ENCODE data around the gene GLUD1.
"Not testable (repeated sequence)": the region's sequence is repeated elsewhere in the genome, so short reads cannot be mapped to it uniquely, and the experiment has no call there.

Gene GLUD1

DNA sequence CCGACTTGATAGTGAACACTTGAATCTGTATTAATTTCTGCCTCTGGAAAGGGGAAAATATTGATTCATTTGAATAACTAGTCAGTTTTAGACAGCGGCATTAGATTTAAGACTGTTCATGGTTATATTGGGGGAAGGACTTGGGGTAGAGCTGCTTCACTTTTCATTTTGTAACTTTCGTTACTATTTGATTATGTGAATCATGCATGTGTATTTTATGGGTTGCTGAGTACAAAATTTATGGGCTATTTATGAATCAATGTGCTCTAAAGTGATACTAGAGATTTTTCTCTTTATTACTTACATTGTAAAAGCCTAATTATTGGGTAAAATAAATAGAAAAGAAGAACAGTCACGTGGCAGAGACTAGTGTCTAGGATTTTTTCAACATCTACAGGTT lies 4.9 kb downstream of the GLUD1 start:
- DNase-seq = no peak

DNA sequence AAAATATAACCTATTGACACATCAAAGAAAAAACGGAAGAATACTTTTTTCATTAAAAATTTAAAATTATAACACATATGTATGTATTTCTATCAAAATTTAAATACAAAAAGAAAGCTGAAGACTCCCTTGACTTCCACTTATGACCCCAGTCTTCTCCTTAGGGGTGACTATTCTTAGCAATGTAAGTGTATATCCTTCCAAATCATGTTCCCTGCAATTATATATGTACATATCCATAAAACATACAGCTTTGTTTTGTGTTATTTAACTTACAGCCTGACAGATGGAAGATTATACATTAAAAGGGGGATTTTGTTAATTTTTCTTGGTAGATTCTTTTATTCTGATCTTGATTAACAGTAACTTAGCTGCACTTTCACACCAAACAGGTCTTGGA lies 9.1 kb downstream of the GLUD1 start:
- no peak for DNase-seq

DNA sequence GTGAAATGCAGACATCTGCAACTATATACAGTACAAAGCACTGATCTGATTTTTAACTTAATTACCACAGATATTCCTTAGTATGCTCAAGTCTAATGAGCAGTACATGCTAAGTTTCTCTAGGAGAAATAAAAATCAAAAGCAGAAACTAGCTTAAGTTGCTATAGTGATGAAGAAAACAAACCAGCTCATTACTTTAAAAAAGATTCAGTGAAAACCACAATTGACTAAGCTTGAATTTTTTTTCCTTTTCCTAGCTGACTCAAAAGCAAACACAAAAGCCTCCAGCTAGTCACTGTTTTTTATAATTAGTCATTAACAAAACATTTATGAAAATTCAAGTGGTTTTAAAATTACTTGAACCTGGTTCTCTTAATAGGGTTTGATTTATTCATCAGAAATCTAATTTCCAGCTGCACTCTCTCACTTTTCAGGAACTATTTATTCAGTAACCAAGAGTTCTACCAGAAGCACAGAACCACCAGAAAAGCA lies 10.3 kb downstream of the GLUD1 start:
- not testable (repeated sequence) for DNase-seq

GRCh38 chr10:87083576-87084290 lies 10.9 kb downstream of the GLUD1 start:
- not testable (repeated sequence) for DNase-seq

DNA sequence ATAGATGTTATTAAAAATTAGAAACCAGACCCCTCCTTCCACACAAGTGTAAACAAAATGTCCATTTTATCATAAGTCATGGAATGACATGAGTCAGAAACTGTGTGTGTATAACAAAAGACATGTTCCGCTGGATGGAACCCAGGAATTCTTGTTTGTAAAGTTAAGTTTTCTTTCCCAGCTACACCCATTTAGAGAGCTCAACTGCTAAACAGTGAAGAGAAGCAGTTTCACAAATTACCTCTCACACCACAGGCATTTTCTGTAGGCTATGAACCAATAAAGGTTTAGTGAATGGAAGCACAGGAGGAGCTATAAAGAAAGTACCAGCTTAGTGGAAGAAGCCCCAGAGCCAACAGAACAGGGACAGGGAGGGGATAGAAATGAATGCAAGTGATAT lies 12.4 kb downstream of the GLUD1 start:
- DNase-seq = not testable (repeated sequence)

DNA sequence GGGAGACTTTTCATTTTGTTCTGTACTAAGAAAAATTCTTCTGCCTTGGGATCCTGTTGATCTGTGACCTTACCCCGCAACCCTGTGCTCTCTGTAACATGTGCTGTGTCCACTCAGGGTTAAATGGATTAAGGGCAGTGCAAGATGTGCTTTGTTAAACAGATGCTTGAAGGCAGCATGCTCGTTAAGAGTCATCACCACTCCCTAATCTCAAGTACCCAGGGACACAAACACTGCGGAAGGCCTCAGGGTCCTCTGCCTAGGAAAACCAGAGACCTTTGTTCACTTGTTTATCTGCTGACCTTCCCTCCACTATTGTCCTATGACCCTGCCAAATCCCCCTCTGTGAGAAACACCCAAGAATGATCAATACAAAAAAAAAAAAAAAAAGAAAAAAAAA lies 13.1 kb downstream of the GLUD1 start:
- DNase-seq = not testable (repeated sequence)

- not testable (repeated sequence) for DNase-seq
Measured at GRCh38 chr10:87080621-87081020, 14.0 kb downstream of the GLUD1 start.

- DNase-seq = no peak
Measured at GRCh38 chr10:87079106-87079836, 15.4 kb downstream of the GLUD1 start.

DNA sequence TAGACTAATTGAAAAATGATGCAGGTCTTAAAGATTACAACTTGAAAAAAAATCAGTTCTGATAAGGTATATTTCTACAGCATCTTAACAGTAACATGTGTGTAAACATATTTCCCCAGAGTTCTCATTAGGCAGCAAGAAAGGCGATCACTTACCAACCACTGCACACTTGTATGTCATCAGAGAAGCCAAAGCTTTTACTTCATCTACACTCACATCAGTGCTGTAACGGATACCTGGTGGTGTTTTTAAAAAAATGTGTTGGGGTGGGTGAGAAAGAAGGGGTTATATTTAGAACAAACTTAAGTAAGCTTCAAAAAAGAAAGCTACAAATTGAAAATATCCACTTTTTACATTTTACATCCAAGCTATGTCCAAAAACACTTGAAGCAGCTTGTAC lies 18.2 kb downstream of the GLUD1 start:
- DNase-seq = not testable (repeated sequence)

- no peak for DNase-seq
Measured at GRCh38 chr10:87072449-87072848, 22.2 kb downstream of the GLUD1 start.

- no peak for DNase-seq
Measured at GRCh38 chr10:87068281-87068680, 26.4 kb downstream of the GLUD1 start.

DNA sequence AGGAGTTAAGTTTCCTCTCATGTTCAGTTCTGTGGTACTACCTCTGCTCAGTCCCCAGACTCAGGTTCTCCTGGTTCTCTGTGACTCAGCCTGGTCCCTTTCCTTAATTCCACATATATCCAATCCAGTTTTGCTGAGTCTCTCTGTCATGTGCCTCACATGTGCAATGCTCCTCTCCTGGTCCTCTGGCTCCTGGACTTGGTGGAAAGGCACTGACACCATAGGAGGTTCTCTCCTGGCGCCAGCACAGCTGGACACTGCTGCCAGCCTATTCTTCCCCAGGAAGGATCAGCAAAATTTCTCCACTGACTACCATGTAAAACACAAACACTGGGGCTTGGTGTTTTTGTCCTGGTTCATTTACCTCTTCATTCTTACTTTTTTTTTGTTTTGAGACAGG lies 27.8 kb downstream of the GLUD1 start:
- DNase-seq = no peak

DNA sequence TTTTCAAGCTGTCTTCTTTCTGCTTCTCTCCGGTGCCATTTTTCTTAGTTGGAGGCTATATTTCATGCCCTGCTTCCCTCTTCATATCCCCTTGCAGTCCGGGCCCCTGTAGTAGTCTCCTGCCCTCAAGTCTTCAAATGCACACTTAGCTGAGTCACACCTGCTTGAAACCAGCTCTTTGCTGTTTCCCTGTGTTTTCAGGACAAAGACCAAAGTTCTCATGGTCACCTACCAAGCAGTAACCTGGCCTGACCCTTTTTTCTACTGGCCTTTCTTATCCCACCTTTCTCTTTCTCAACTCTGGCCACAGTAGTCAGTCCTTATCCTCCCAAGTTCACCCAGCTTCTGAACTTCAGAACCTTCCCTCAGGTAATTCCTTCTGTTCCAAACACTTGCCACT lies 28.5 kb downstream of the GLUD1 start:
- no peak for DNase-seq

GRCh38 chr10:87064651-87065050 lies 30.0 kb downstream of the GLUD1 start:
- no peak for DNase-seq

DNA sequence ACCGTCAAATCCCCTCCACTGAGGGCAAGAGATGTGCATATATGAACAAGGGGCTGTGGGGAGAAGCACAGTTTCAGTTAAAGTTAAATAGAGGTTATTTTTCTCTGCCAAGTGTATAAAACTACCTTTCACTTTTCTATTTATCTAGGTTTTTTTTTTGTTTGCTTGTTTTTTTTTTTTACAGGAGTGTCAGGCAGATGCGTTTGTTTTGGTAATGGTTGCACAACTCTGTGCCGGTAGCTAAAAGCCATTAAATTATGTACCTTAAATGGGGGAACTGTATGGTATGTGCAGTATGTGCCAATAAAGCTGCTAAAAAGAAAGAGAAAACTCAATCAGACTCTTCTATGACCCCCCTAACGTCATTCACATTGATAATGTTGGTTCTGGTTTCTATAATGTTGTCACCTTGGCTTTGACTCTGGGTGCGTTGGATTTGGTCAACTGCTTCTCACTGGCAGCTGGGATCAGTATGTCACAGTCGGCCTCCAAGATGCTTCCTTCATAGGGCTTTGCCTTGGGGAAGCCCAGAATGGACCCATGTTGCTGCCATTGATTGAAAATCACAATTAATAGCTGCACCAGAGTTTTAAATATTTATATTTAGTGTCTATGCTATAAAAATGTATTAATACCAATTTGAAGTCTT lies 34.2 kb downstream of the GLUD1 start:
- DNase-seq = no peak

DNA sequence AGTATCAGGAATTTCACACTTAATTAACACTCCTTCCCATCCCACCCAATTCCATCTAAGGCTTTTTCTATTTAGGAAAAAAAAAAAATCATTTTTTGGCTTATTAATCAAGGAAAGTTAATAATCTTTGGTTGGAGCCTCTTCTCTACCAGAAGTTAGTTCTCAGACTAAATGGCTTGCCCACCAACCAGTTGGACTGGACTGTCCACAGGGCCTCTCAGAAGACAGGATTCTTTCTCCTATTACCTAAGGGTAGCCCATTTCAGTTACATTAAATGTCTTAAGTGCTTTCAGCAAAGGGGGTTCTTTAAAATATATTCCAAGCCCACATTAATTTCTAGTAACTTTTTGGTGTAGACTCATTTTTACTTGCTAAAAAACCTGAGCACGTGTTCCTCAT lies 35.2 kb downstream of the GLUD1 start:
- DNase-seq = no peak

- no peak for DNase-seq
Measured at GRCh38 chr10:87058171-87058570, 36.5 kb downstream of the GLUD1 start.

- DNase-seq = no peak
Measured at GRCh38 chr10:87054373-87055295, 40.0 kb downstream of the GLUD1 start.

DNA sequence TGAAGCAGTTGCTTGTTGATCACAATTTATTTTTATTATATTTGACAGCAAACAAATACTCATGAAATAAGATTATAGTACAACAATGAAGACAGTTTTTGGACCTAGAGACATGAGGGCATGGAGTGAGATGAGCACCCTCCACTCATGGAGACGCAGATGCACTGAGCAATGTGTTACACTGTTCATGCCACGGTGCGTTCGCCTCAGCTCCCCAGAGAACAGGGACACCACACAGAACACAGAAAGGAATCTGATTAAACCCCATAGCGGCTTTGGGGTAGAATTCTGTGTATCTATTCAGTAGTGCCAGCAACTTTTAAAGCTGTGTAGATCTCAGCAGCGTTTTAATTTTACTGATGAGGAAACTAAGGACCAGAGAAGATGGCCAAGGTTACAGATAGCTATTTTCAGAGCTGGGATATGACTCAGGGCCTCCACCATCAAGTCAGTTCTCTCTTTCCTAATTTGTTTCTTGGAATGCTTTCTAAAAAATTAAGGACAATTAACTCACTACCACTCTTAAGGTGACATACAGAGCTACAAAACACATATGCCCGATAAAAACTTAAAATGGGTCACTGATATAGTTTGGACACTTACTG lies 41.0 kb downstream of the GLUD1 start:
- no peak for DNase-seq

DNA sequence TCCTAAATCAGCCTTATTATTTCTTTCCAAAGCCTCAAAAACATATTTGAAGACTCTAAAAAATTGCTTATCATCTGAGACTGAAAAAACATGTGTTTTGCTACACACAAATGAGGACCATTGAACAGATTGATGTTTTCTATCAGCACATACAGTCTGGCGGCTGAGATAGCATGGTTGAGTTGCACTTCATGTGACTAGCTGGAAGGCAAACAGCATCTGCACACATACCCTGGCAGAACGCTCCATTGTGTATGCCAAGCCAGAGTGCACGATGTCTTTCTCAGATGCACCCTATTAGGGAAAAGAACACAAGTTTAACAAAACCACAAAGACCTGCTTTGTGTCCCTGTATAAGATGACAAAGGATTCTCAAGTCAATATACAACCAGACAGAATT lies 41.5 kb downstream of the GLUD1 start:
- DNase-seq = peak; percentile 51

DNA sequence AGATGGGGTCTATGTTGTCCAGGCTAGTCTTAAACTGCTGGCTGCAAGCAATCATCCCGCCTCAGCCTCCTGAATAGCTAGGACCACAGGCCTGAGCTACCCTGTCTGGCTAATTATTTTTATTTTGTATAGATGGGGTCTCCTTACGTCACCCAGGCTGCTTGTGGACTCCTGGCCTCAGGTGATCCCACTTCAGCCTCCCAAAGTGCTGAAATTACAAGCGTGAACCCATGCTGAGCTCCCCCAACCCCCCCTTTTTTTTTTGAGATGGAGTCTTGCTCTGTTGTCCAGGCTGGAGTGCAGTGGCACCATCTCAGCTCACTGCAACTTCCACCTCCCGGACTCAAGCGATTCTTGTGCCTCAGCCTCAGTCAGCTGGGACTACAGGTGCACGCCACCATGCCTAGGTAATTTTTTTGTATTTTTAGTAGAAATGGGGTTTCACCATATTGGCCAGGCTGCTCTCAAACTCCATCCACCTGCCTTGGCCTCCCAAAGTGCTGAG lies 49.2 kb downstream of the GLUD1 start:
- no peak for DNase-seq

GRCh38 chr10:87043579-87043978 lies 51.1 kb downstream of the GLUD1 start:
- not testable (repeated sequence) for DNase-seq
